Heart right ventricle (tissue), 16 donors: ENCODE data around the gene JAKMIP1. TPM values are rescaled to one million over a fixed set of nuclear protein-coding genes. Genes with fewer than 3 reads are reported as not detected.

Source experiments
- ATAC-seq, 8 donors: fragments of 200-7000 bp; cut with Tn5 transposase; one replicate each; pipeline ENCODE4 v1.9.1; 2020; ENCODE audit warnings: mild to moderate bottlenecking in 8 of 8, moderate library complexity in 8 of 8, moderate number of reproducible peaks in 1 of 8
- DNase-seq, 2 donors: peaks; one replicate each; pipeline ENCODE4 v3.0.0-alpha.2; 2020
- H3K27ac ChIP-seq, 10 donors: fragments of 200-600 bp; sonication (generic) in 2 of 10; one replicate each; pipeline versions ENCODE4 v1.5.0 to v1.8.0; 2020 to 2022; ENCODE audit warnings: mild to moderate bottlenecking in 3 of 10
- H3K27me3 ChIP-seq, 7 donors: fragments of 200-600 bp; one replicate each; pipeline ENCODE4 v1.8.0; 2021 to 2022; ENCODE audit warnings: mild to moderate bottlenecking in 2 of 7
- H3K36me3 ChIP-seq, 9 donors: fragments of 200-600 bp; sonication (generic) in 1 of 9; one replicate each; pipeline versions ENCODE4 v1.5.0 to v1.8.0; 2020 to 2022; ENCODE audit warnings: mild to moderate bottlenecking in 2 of 9
- H3K4me1 ChIP-seq, 9 donors: fragments of 200-600 bp; sonication (generic) in 1 of 9; one replicate each; pipeline versions ENCODE4 v1.5.0 to v1.8.0; 2020 to 2022; ENCODE audit warnings: mild to moderate bottlenecking in 4 of 9
- H3K4me3 ChIP-seq, 10 donors: fragments of 200-600 bp; sonication (generic) in 2 of 10; one replicate each; pipeline versions ENCODE4 v1.5.0 to v1.8.0; 2020 to 2022; ENCODE audit warnings: mild to moderate bottlenecking in 7 of 10, moderate library complexity in 2 of 10
- H3K9me3 ChIP-seq, 11 donors: fragments of 200-600 bp in 10 of 11; sonication (generic) in 2 of 11; one replicate each; pipeline versions ENCODE4 v1.5.0 to v1.8.0; 2013 to 2022; ENCODE audit warnings: mild to moderate bottlenecking in 2 of 11, control low read depth in 1 of 11, moderate library complexity in 1 of 11
- CTCF ChIP-seq, 9 donors: fragments of 200-600 bp; sonication (generic) in 2 of 9; IDR thresholded peaks; one replicate each; pipeline versions ENCODE4 v1.5.0 to v1.8.0; 2021 to 2022; ENCODE audit warnings: antibody characterized with exemption in 9 of 9, mild to moderate bottlenecking in 5 of 9, moderate library complexity in 1 of 9
- WGBS, 2 donors: extraction: QIAGEN DNeasy Blood & Tissue Kit; methylation state at CpG; one replicate each; pipeline ENCODE4 v1.1.7; 2013; ENCODE audit warnings: inconsistent platforms in 1 of 2; 5-methylcytosine and 5-hydroxymethylcytosine counted together
- intact Hi-C, 10 donors: fragments of 100-400 bp; cut with DNase I; formaldehyde crosslinking; loops; one replicate each; pipeline versions ENCODE4 v1.11.1 to v1.14.2; 2022
- polyA plus RNA-seq, 2 donors: library from polyadenylated mRNA; stranded (reverse); fragments of 200-250 nt; gene quantifications; one replicate each; pipeline ENCODE4 v1.2.3, GENCODE V29; 2013
- total RNA-seq, 10 donors: library from RNA; stranded (reverse); fragmentation: NEBNext Ultra II Directional in 3 of 10; extraction: Animal tissue kit (Norgen Biotek cat#: 25700) in 3 of 10; gene quantifications; one replicate each; pipeline versions ENCODE4 v1.2.1 to v1.2.4, GENCODE V29; 2021 to 2023
- donor health status: Arrhythmogenic right ventricular cardiomyopathy.
- donor health status: ischemic (EF 13 %, LVEDD 7.1; RV severe dilation, severe dysfunction).
- donor health status: healthy with polysubstance abuse.
- donor health status: DM: no; HTN: yes; CAD: no.
- donor health status: DM: no; HTN: no; CAD: no.
- donor health status: ischemic (EF 25% LVEDD 6.9; RV normal size, moderate dysfunction).
- donor health status: ischemic (EF 25% LVEDD 5.7; RV mildly dilated, moderate dysfunction).
- donor health status: healthy.
- donor health status: DM: yes; HTN: yes; CAD: no.
- donor health status: Ischemic cardiomyopathy.
- donor health status: ischemic (EF 35%, LVEDD 5.7; RV mildly dilated, moderate dysfunction).
- donor health status: nonischemic (EF 11% LVEDD 7.7; RV severe dilation, severe dysfunction).
- donor health status: DM: yes; HTN: yes; CAD: no.
- donor health status: PGD.
- donor health status: ischemic (EF 29% LVEDD 5.4; RV normal size, mild dysfunction).
- donor health status: nonischemic (EF 23%, LVEDD 6.1; RV moderate dilation, normal function).

JAKMIP1 gene
- total and polyA plus RNA-seq, 12 donors: 0.04 to 0.76 (median 0.14) TPM; not detected in 8

GRCh38 chr4:6002926-6003325 is 197.4 kb downstream of the JAKMIP1 start:
- no peak for DNase-seq
- H3K4me3 ChIP-seq: no peak overlapping the region
- no peaks in the 10 kb centered on the region for H3K36me3 ChIP-seq
- H3K27me3 ChIP-seq: peaks cover 0 to 48% (median 40%) of the 10 kb centered on the region in 7 donors
- intact Hi-C loops: no loop called here
- ATAC-seq: no peak
- no peaks in the 10 kb centered on the region for H3K9me3 ChIP-seq
- WGBS, 2 donors: 67 to 78% methylated on average over 3 of the region's 3 CpGs
- TF ChIP-seq CTCF (IDR thresholded peaks at IDR 0.05): no peak
- no peak overlapping the region for H3K27ac ChIP-seq
- H3K4me1 ChIP-seq: no peaks in the 10 kb centered on the region

- no peak for TF ChIP-seq CTCF (IDR thresholded peaks at IDR 0.05)
- Histone ChIP-seq H3K27ac (no peak overlapping the region), H3K9me3 (no peaks in the 10 kb centered on the region), H3K4me1 (no peaks in the 10 kb centered on the region), H3K4me3 (no peak overlapping the region), H3K27me3 (peaks cover 0 to 44% (median 38%) of the 10 kb centered on the region in 7 donors), H3K36me3 (no peaks in the 10 kb centered on the region)
- WGBS, 2 donors: 81 to 83% methylated on average over 5 of the region's 5 CpGs
- no peak for ATAC-seq
- no peak for DNase-seq
- intact Hi-C loops: no loop called here
These were observed 197.9 kb downstream of the JAKMIP1 start for GRCh38 chr4:6002492-6002833.

GRCh38 chr4:6001680-6002491 is 198.5 kb downstream of the JAKMIP1 start:
- DNase-seq (no peak), ATAC-seq (no peak)
- Histone ChIP-seq H3K36me3 (no peaks in the 10 kb centered on the region), H3K4me3 (no peak overlapping the region), H3K27me3 (peaks cover 0 to 38% (median 32%) of the 10 kb centered on the region in 7 donors), H3K4me1 (no peaks in the 10 kb centered on the region), H3K27ac (no peak overlapping the region), H3K9me3 (no peaks in the 10 kb centered on the region)
- intact Hi-C loops: no loop called here
- WGBS, 2 donors: 71 to 73% methylated on average over 6 of the region's 6 CpGs
- TF ChIP-seq CTCF (IDR thresholded peaks at IDR 0.05): no peak

- no peak overlapping the region for H3K27ac ChIP-seq
- no peak overlapping the region for H3K4me3 ChIP-seq
- no peaks in the 10 kb centered on the region for H3K4me1 ChIP-seq
- 83 to 86% methylated on average over 9 of the region's 9 CpGs for WGBS, 2 donors
- intact Hi-C loops: loop anchor here in 8 of 10 donors (2.0 to 10.0 kb wide), 6 partner anchors 31 to 335 kb away; no protein-coding TSS in a partner anchor
- ATAC-seq (no peak), DNase-seq (no peak)
- no peaks in the 10 kb centered on the region for H3K9me3 ChIP-seq
- TF ChIP-seq CTCF (IDR thresholded peaks at IDR 0.05): no peak
- no peaks in the 10 kb centered on the region for H3K36me3 ChIP-seq
- peaks cover 0 to 38% (median 22%) of the 10 kb centered on the region in 7 donors for H3K27me3 ChIP-seq
These were observed 200.5 kb downstream of the JAKMIP1 start for GRCh38 chr4:5999830-6000365.
